ENCODE results near the gene CUX1. TPM values are rescaled to one million over a fixed set of nuclear protein-coding genes. Genes with fewer than 3 reads are reported as not detected.

Gene CUX1
- polyA plus RNA-seq, 1 experiment = 29.7 TPM

GRCh38 chr7:102044641-102044983 is 227.2 kb downstream of the CUX1 start:
- H3K9me3 ChIP-seq (ENCODE audit: control insufficient read depth, insufficient read depth, low read length) = no peaks in the 10 kb centered on the region
- no peak for TF ChIP-seq CTCF (IDR thresholded peaks at IDR 0.05; ENCODE audit: low read depth, low read length)
- ChIA-PET CTCF (no interaction called here), POLR2A (interaction anchor here (0.5 kb wide), 1 partner anchor 13 kb away, joined by 3 read pairs; no protein-coding TSS in a partner anchor)
- peak overlapping the region; percentile 31 for H3K27ac ChIP-seq (ENCODE audit: low read depth, low read length)
- no peak for DNase-seq (ENCODE audit: low read depth, low spot score)
- no peaks in the 10 kb centered on the region for H3K27me3 ChIP-seq (ENCODE audit: control insufficient read depth, insufficient read depth, low read length)
- H3K4me3 ChIP-seq (ENCODE audit: low read depth, low read length) = peak overlapping the region; percentile 31

GRCh38 chr7:102044984-102045673 is 227.7 kb downstream of the CUX1 start:
- ChIA-PET POLR2A (interaction anchor here (0.5 to 1.4 kb wide), 5 partner anchors 10 to 163 kb away, joined by 3 to 8 read pairs (median 3); no protein-coding TSS in a partner anchor), CTCF (interaction anchor here (0.9 kb wide), 1 partner anchor 10 kb away, joined by 3 read pairs; no protein-coding TSS in a partner anchor)
- peak overlapping the region; percentile 57 for H3K27ac ChIP-seq (ENCODE audit: low read depth, low read length)
- TF ChIP-seq CTCF (IDR thresholded peaks at IDR 0.05; ENCODE audit: low read depth, low read length) = no peak
- no peaks in the 10 kb centered on the region for H3K9me3 ChIP-seq (ENCODE audit: control insufficient read depth, insufficient read depth, low read length)
- peak overlapping the region; percentile 31 for H3K4me3 ChIP-seq (ENCODE audit: low read depth, low read length)
- peak; percentile 84 for DNase-seq (ENCODE audit: low read depth, low spot score)
- no peaks in the 10 kb centered on the region for H3K27me3 ChIP-seq (ENCODE audit: control insufficient read depth, insufficient read depth, low read length)

GRCh38 chr7:102045681-102046372 is 228.4 kb downstream of the CUX1 start:
- Histone ChIP-seq H3K4me3 (ENCODE audit: low read depth, low read length) (peak overlapping the region; percentile 10; the same call in 1 of the 2 replicates), H3K9me3 (ENCODE audit: control insufficient read depth, insufficient read depth, low read length) (no peaks in the 10 kb centered on the region), H3K27ac (ENCODE audit: low read depth, low read length) (peak overlapping the region; percentile 57), H3K27me3 (ENCODE audit: control insufficient read depth, insufficient read depth, low read length) (no peaks in the 10 kb centered on the region)
- ChIA-PET POLR2A (interaction anchor here (0.8 to 1.4 kb wide), 4 partner anchors 11 to 163 kb away, joined by 3 to 8 read pairs (median 4); no protein-coding TSS in a partner anchor), CTCF (interaction anchor here (0.9 kb wide), 1 partner anchor 11 kb away, joined by 3 read pairs; no protein-coding TSS in a partner anchor)
- TF ChIP-seq CTCF (IDR thresholded peaks at IDR 0.05; ENCODE audit: low read depth, low read length) = no peak
- no peak for DNase-seq (ENCODE audit: low read depth, low spot score)

DNA sequence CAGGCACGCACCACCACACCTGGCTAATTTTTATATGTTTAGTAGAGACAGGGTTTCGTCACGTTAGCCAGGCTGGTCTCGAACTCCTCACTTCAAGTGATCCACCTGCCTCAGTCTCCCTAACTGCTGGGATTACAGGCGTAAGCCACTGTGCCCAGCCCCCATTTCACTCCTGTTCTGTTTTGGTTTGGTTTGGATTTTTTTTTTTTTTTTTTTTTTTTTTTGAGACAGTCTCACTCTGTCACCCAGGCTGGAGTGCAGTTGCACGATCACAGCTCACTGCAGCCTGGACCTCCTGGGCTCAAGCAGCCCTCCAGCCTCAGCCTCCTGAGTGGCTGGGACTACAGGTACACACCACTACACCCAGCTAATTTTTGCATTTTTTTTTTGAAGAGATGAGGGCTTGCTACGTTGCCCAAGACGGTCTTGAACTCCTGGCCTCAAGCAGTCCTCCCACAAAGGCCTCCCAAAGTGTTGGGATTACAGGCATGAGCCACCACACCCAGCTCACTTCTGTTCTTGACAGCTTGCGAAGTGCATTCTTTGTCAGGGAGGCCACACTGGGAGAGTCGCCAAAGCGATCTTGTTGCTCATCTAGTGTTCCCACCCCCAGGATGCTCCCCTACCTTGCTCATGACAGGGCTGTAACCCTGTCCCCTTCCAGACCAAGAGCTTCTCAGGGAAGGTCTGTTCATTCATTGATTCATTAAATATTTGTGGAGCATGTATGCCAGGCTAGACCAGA is 229.1 kb downstream of the CUX1 start:
- TF ChIP-seq CTCF (IDR thresholded peaks at IDR 0.05; ENCODE audit: low read depth, low read length) = no peak
- no peak for DNase-seq (ENCODE audit: low read depth, low spot score)
- ChIA-PET CTCF (no interaction called here), POLR2A (interaction anchor here (1.4 kb wide), 1 partner anchor 11 kb away, joined by 3 read pairs; no protein-coding TSS in a partner anchor)
- Histone ChIP-seq H3K9me3 (ENCODE audit: control insufficient read depth, insufficient read depth, low read length) (no peaks in the 10 kb centered on the region), H3K27ac (ENCODE audit: low read depth, low read length) (no peak overlapping the region), H3K4me3 (ENCODE audit: low read depth, low read length) (no peak overlapping the region), H3K27me3 (ENCODE audit: control insufficient read depth, insufficient read depth, low read length) (no peaks in the 10 kb centered on the region)

All from AG04450 (cell line).